ENCODE results near the gene WWC1. TPM values are rescaled to one million over a fixed set of nuclear protein-coding genes. Genes with fewer than 3 reads are reported as not detected.

Gene WWC1
- total and polyA plus RNA-seq, 4 donors: 48.4 to 77.0 (median 56.2) TPM

- TF ChIP-seq, protein P1, sequence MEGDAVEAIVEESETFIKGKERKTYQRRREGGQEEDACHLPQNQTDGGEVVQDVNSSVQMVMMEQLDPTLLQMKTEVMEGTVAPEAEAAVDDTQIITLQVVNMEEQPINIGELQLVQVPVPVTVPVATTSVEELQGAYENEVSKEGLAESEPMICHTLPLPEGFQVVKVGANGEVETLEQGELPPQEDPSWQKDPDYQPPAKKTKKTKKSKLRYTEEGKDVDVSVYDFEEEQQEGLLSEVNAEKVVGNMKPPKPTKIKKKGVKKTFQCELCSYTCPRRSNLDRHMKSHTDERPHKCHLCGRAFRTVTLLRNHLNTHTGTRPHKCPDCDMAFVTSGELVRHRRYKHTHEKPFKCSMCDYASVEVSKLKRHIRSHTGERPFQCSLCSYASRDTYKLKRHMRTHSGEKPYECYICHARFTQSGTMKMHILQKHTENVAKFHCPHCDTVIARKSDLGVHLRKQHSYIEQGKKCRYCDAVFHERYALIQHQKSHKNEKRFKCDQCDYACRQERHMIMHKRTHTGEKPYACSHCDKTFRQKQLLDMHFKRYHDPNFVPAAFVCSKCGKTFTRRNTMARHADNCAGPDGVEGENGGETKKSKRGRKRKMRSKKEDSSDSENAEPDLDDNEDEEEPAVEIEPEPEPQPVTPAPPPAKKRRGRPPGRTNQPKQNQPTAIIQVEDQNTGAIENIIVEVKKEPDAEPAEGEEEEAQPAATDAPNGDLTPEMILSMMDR (IDR thresholded peaks at IDR 0.05; ENCODE audit: control extremely low read depth, extremely low read depth): no peak
Observed at GRCh38 chr5:168423478-168423877, 132.0 kb downstream of the WWC1 start.

DNA sequence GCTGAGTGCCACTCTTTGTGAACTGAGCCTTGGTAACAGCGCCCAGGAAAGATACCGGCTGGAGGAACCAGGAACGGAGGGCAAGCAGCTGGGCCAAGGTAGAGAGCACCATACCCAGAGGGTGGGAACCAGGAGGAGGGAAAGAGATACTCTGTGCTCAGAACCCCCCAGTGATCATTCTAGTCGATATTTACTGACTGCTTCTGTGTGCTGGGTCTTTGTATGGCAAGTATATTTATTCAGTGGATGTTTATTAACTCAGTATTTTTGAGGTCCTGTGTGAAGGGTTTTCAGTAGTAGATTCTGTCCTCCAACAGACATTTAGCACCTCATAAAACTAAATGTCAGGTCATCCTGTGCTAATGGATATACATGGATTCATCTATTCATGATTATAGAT is 132.5 kb downstream of the WWC1 start:
- Histone ChIP-seq H3K36me3 (ENCODE audit: control insufficient read depth in 4 of 4, insufficient read depth in 4 of 4, low read length in 4 of 4) (peaks cover 0 to 3% (median 0%) of the 10 kb centered on the region in 4 donors), H3K4me1 (ENCODE audit: control insufficient read depth in 5 of 5, insufficient read depth in 5 of 5, low read length in 5 of 5) (peaks cover 0 to 14% (median 0%) of the 10 kb centered on the region in 5 donors), H3K9ac (ENCODE audit: insufficient read depth in 1 of 2, low read length in 2 of 2) (no peak overlapping the region), H3K27ac (ENCODE audit: low read depth in 1 of 2, low read length in 1 of 2) (no peak overlapping the region), H3K9me3 (ENCODE audit: control insufficient read depth in 4 of 4, insufficient read depth in 3 of 4, low read length in 3 of 4) (no peaks in the 10 kb centered on the region), H3K4me3 (no peak overlapping the region), H3K27me3 (ENCODE audit: control insufficient read depth in 3 of 3, insufficient read depth in 3 of 3, low read length in 2 of 3) (no peaks in the 10 kb centered on the region)
- DNase-seq (no peak), ATAC-seq (ENCODE audit: insufficient read depth, low FRiP score) (no peak)
- TF ChIP-seq, protein P1 (IDR thresholded peaks at IDR 0.05; ENCODE audit: control extremely low read depth, extremely low read depth): no peak
- 81 to 83% methylated on average over 4 of the region's 4 CpGs for WGBS, 2 donors

More at GRCh38 chr5:168423478-168423877, 132.0 kb downstream of the WWC1 start:
- peaks cover 0 to 3% (median 0%) of the 10 kb centered on the region in 4 donors for H3K36me3 ChIP-seq (ENCODE audit: control insufficient read depth in 4 of 4, insufficient read depth in 4 of 4, low read length in 4 of 4)
- peaks cover 0 to 14% (median 0%) of the 10 kb centered on the region in 5 donors for H3K4me1 ChIP-seq (ENCODE audit: control insufficient read depth in 5 of 5, insufficient read depth in 5 of 5, low read length in 5 of 5)
- no peaks in the 10 kb centered on the region for H3K9me3 ChIP-seq (ENCODE audit: control insufficient read depth in 4 of 4, insufficient read depth in 3 of 4, low read length in 3 of 4)
- no peaks in the 10 kb centered on the region for H3K27me3 ChIP-seq (ENCODE audit: control insufficient read depth in 3 of 3, insufficient read depth in 3 of 3, low read length in 2 of 3)
- no peak overlapping the region for H3K27ac ChIP-seq (ENCODE audit: low read depth in 1 of 2, low read length in 1 of 2)
- no peak overlapping the region for H3K4me3 ChIP-seq
- no peak for DNase-seq
- 87 to 88% methylated on average over 9 of the region's 9 CpGs for WGBS, 2 donors
- ATAC-seq (ENCODE audit: insufficient read depth, low FRiP score): no peak
- no peak overlapping the region for H3K9ac ChIP-seq (ENCODE audit: insufficient read depth in 1 of 2, low read length in 2 of 2)

DNA sequence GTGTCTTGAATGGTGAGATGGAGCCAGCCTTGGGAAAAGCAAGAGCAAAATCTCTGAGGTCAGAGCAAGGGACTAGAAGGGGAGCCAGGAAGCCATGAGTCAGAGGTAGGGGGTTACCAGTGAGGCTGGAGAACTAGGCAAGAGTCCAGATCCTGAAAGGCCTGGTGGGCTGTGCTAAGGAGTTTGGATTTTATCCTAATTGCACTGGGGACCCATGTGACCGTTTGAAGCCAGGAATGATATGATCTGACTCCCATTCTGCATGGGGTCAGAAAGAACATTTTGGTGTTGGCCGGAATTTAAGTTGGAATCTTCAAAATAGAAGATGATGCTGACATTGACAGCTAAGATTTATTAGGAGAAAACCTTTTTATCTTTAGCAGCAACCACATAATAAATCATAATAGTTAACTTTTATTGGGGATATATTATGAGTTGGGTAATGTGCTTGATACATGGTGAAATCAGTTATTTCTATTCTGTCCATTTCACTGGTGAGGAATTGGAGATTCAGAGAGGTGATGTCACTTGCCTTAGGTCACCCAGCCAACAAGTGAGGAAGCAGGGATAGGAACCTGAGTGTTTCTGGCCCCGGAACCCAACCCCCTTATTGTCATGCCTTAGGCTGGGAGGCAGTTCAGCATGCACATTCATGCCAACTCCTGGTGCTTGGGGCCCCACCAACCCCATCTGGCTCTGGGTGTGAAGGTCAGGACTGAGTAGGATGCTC is 133.3 kb downstream of the WWC1 start:
- DNase-seq: peak in 2 of 3 donors; percentile 45 to 61

More for the DNA sequence above, 133.3 kb downstream of the WWC1 start:
- 73 to 83% methylated on average over 3 of the region's 3 CpGs for WGBS, 2 donors
- H3K36me3 ChIP-seq (ENCODE audit: control insufficient read depth in 4 of 4, insufficient read depth in 4 of 4, low read length in 4 of 4): peaks cover 0 to 3% (median 0%) of the 10 kb centered on the region in 4 donors
- H3K9me3 ChIP-seq (ENCODE audit: control insufficient read depth in 4 of 4, insufficient read depth in 3 of 4, low read length in 3 of 4): no peaks in the 10 kb centered on the region
- no peak overlapping the region for H3K27ac ChIP-seq (ENCODE audit: low read depth in 1 of 2, low read length in 1 of 2)
- H3K4me1 ChIP-seq (ENCODE audit: control insufficient read depth in 5 of 5, insufficient read depth in 5 of 5, low read length in 5 of 5): peaks cover 0 to 14% (median 0%) of the 10 kb centered on the region in 5 donors
- H3K4me3 ChIP-seq: no peak overlapping the region
- no peaks in the 10 kb centered on the region for H3K27me3 ChIP-seq (ENCODE audit: control insufficient read depth in 3 of 3, insufficient read depth in 3 of 3, low read length in 2 of 3)
- TF ChIP-seq, protein P1 (IDR thresholded peaks at IDR 0.05; ENCODE audit: control extremely low read depth, extremely low read depth): no peak
- no peak overlapping the region for H3K9ac ChIP-seq (ENCODE audit: insufficient read depth in 1 of 2, low read length in 2 of 2)
- ATAC-seq (ENCODE audit: insufficient read depth, low FRiP score): no peak
